Activated CD8-positive, alpha-beta memory T cell treated with anti-CD3 and anti-CD28 coated beads, Interleukin-2, amount 10 ng/mL, durations not matched to agents 7 days and 5 days (primary cell): ENCODE data around the gene THBS1. TPM values are rescaled to one million over a fixed set of nuclear protein-coding genes. Genes with fewer than 3 reads are reported as not detected.

Source experiments
- ATAC-seq: fragments of 150-1000 bp; cut with Tn5 transposase; one replicate; pipeline ENCODE4 v1.10.0; 2021; ENCODE audit warnings: moderate library complexity
- CTCF ChIA-PET: fragments of 350-600 bp; sonication (Branson Sonifier 250); formaldehyde crosslinking; loops from one replicate; lab custom pipeline; 2021; ENCODE audit warnings: antibody characterized with exemption; lab: Charles Lee
- DNase-seq: peaks from one replicate; pipeline ENCODE4 v3.0.0-alpha.2; 2020
- H3K27ac Mint-ChIP-seq: one replicate; pipeline ENCODE4 v1.8.0; 2021; ENCODE audit warnings: mild to moderate bottlenecking, mixed read lengths
- H3K27me3 Mint-ChIP-seq: one replicate; pipeline ENCODE4 v1.8.0; 2021; ENCODE audit warnings: mixed read lengths
- H3K36me3 Mint-ChIP-seq: one replicate; pipeline ENCODE4 v1.8.0; 2021; ENCODE audit warnings: mild to moderate bottlenecking, mixed read lengths
- H3K4me1 Mint-ChIP-seq: one replicate; pipeline ENCODE4 v1.8.0; 2021; ENCODE audit warnings: mixed read lengths
- H3K4me3 Mint-ChIP-seq: one replicate; pipeline ENCODE4 v1.8.0; 2021; ENCODE audit warnings: mild to moderate bottlenecking, moderate library complexity, mixed read lengths
- H3K9me3 Mint-ChIP-seq: one replicate; pipeline ENCODE4 v1.8.0; 2022; ENCODE audit warnings: low read depth, mixed read lengths
- total RNA-seq, 2 experiments: library from RNA; stranded (reverse); gene quantifications; one replicate each; pipeline ENCODE4 v1.2.3, GENCODE V29; 2021

The THBS1 gene
- total RNA-seq, 2 experiments from 2014 or later: 0.91 to 1.4 TPM

- H3K27ac Mint-ChIP-seq: no peak overlapping the region
- no peaks in the 10 kb centered on the region for H3K9me3 Mint-ChIP-seq
- peak overlapping the region; percentile 35 for H3K4me3 Mint-ChIP-seq
- H3K4me1 Mint-ChIP-seq: peaks cover 15% of the 10 kb centered on the region
- ATAC-seq (peak; percentile 95), DNase-seq (peak; percentile 90)
- no peaks in the 10 kb centered on the region for H3K36me3 Mint-ChIP-seq
- CTCF ChIA-PET: interaction anchor here (0.7 to 5.8 kb wide), 46 partner anchors 10 to 1140 kb away, joined by 3 to 85 read pairs (median 4); partner anchors contain the start of gene FSIP1
- H3K27me3 Mint-ChIP-seq: peaks cover 61% of the 10 kb centered on the region
Measured at GRCh38 chr15:39580117-39580484, 778 bp upstream of the THBS1 start.

- ATAC-seq: no peak
- H3K27ac Mint-ChIP-seq: no peak overlapping the region
- H3K9me3 Mint-ChIP-seq: no peaks in the 10 kb centered on the region
- peaks cover 21% of the 10 kb centered on the region for H3K4me1 Mint-ChIP-seq
- CTCF ChIA-PET: interaction anchor here (0.9 to 5.8 kb wide), 15 partner anchors 13 to 1141 kb away, joined by 3 to 85 read pairs (median 7); no protein-coding TSS in a partner anchor
- peak overlapping the region; percentile 18 for H3K4me3 Mint-ChIP-seq
- no peaks in the 10 kb centered on the region for H3K36me3 Mint-ChIP-seq
- DNase-seq: no peak
- H3K27me3 Mint-ChIP-seq: peaks cover 52% of the 10 kb centered on the region
Measured at GRCh38 chr15:39581242-39581792, 438 bp downstream of the THBS1 start.

GRCh38 chr15:39581793-39582285 is 960 bp downstream of the THBS1 start:
- no peak overlapping the region for H3K27ac Mint-ChIP-seq
- ATAC-seq (no peak), DNase-seq (no peak)
- peaks cover 48% of the 10 kb centered on the region for H3K27me3 Mint-ChIP-seq
- H3K4me3 Mint-ChIP-seq: peak overlapping the region; percentile 18
- no peaks in the 10 kb centered on the region for H3K9me3 Mint-ChIP-seq
- no peaks in the 10 kb centered on the region for H3K36me3 Mint-ChIP-seq
- peaks cover 21% of the 10 kb centered on the region for H3K4me1 Mint-ChIP-seq
- CTCF ChIA-PET: interaction anchor here (1.1 to 5.8 kb wide), 8 partner anchors 14 to 1142 kb away, joined by 3 to 85 read pairs (median 12); no protein-coding TSS in a partner anchor

GRCh38 chr15:39582286-39582976 is 1.6 kb downstream of the THBS1 start:
- Mint-ChIP-seq H3K27me3 (peaks cover 42% of the 10 kb centered on the region), H3K27ac (no peak overlapping the region), H3K4me1 (peaks cover 21% of the 10 kb centered on the region), H3K4me3 (no peak overlapping the region), H3K9me3 (no peaks in the 10 kb centered on the region), H3K36me3 (no peaks in the 10 kb centered on the region)
- no peak for ATAC-seq
- no peak for DNase-seq
- CTCF ChIA-PET: interaction anchor here (0.7 to 5.8 kb wide), 8 partner anchors 12 to 174 kb away, joined by 3 to 85 read pairs (median 3); no protein-coding TSS in a partner anchor

GRCh38 chr15:39582977-39583595 is 2.2 kb downstream of the THBS1 start:
- Mint-ChIP-seq H3K4me1 (peaks cover 21% of the 10 kb centered on the region), H3K27me3 (peaks cover 39% of the 10 kb centered on the region), H3K36me3 (no peaks in the 10 kb centered on the region), H3K27ac (no peak overlapping the region), H3K4me3 (no peak overlapping the region), H3K9me3 (no peaks in the 10 kb centered on the region)
- CTCF ChIA-PET: interaction anchor here (0.7 to 5.8 kb wide), 7 partner anchors 12 to 173 kb away, joined by 3 to 85 read pairs (median 3); no protein-coding TSS in a partner anchor
- DNase-seq (no peak), ATAC-seq (no peak)

- H3K4me3 Mint-ChIP-seq: no peak overlapping the region
- peak; percentile 56 for DNase-seq
- H3K36me3 Mint-ChIP-seq: no peaks in the 10 kb centered on the region
- no peaks in the 10 kb centered on the region for H3K9me3 Mint-ChIP-seq
- CTCF ChIA-PET: interaction anchor here (5.8 kb wide), 1 partner anchor 172 kb away, joined by 85 read pairs; no protein-coding TSS in a partner anchor
- no peak overlapping the region for H3K27ac Mint-ChIP-seq
- ATAC-seq: no peak
- peaks cover 21% of the 10 kb centered on the region for H3K4me1 Mint-ChIP-seq
- peaks cover 33% of the 10 kb centered on the region for H3K27me3 Mint-ChIP-seq
Measured at GRCh38 chr15:39583596-39584265, 2.9 kb downstream of the THBS1 start.

GRCh38 chr15:39584266-39584659 is 3.4 kb downstream of the THBS1 start:
- H3K9me3 Mint-ChIP-seq: no peaks in the 10 kb centered on the region
- DNase-seq (no peak), ATAC-seq (no peak)
- H3K27ac Mint-ChIP-seq: no peak overlapping the region
- no peaks in the 10 kb centered on the region for H3K36me3 Mint-ChIP-seq
- H3K27me3 Mint-ChIP-seq: peaks cover 27% of the 10 kb centered on the region
- CTCF ChIA-PET: interaction anchor here (5.8 kb wide), 1 partner anchor 172 kb away, joined by 85 read pairs; no protein-coding TSS in a partner anchor
- H3K4me3 Mint-ChIP-seq: no peak overlapping the region
- peaks cover 21% of the 10 kb centered on the region for H3K4me1 Mint-ChIP-seq

GRCh38 chr15:39584662-39585388 is 3.9 kb downstream of the THBS1 start:
- Mint-ChIP-seq H3K27ac (no peak overlapping the region), H3K27me3 (peaks cover 22% of the 10 kb centered on the region), H3K4me1 (peaks cover 18% of the 10 kb centered on the region), H3K4me3 (no peak overlapping the region), H3K9me3 (no peaks in the 10 kb centered on the region), H3K36me3 (no peaks in the 10 kb centered on the region)
- DNase-seq: no peak
- ATAC-seq: no peak
- CTCF ChIA-PET: interaction anchor here (5.8 kb wide), 1 partner anchor 171 kb away, joined by 85 read pairs; no protein-coding TSS in a partner anchor

GRCh38 chr15:39585389-39585841 is 4.5 kb downstream of the THBS1 start:
- Mint-ChIP-seq H3K9me3 (no peaks in the 10 kb centered on the region), H3K27me3 (peaks cover 19% of the 10 kb centered on the region), H3K4me1 (peaks cover 16% of the 10 kb centered on the region), H3K27ac (no peak overlapping the region), H3K36me3 (no peaks in the 10 kb centered on the region), H3K4me3 (no peak overlapping the region)
- no peak for ATAC-seq
- CTCF ChIA-PET: interaction anchor here (1.2 to 2.1 kb wide), 2 partner anchors 100 to 171 kb away, joined by 3 to 14 read pairs; no protein-coding TSS in a partner anchor
- DNase-seq: no peak

- Mint-ChIP-seq H3K27me3 (peaks cover 19% of the 10 kb centered on the region), H3K4me3 (no peak overlapping the region), H3K9me3 (no peaks in the 10 kb centered on the region), H3K4me1 (peaks cover 16% of the 10 kb centered on the region), H3K27ac (no peak overlapping the region), H3K36me3 (no peaks in the 10 kb centered on the region)
- CTCF ChIA-PET: interaction anchor here (0.8 to 2.1 kb wide), 3 partner anchors 100 to 188 kb away, joined by 3 to 14 read pairs (median 3); no protein-coding TSS in a partner anchor
- DNase-seq (no peak), ATAC-seq (no peak)
Measured at GRCh38 chr15:39585871-39586301, 5.0 kb downstream of the THBS1 start.

- H3K4me3 Mint-ChIP-seq: no peak overlapping the region
- CTCF ChIA-PET: interaction anchor here (0.6 to 2.1 kb wide), 5 partner anchors 39 to 187 kb away, joined by 3 to 14 read pairs (median 3); no protein-coding TSS in a partner anchor
- no peak overlapping the region for H3K27ac Mint-ChIP-seq
- DNase-seq: no peak
- ATAC-seq: no peak
- H3K9me3 Mint-ChIP-seq: no peaks in the 10 kb centered on the region
- peaks cover 15% of the 10 kb centered on the region for H3K27me3 Mint-ChIP-seq
- no peaks in the 10 kb centered on the region for H3K36me3 Mint-ChIP-seq
- H3K4me1 Mint-ChIP-seq: peaks cover 11% of the 10 kb centered on the region
Measured at GRCh38 chr15:39586387-39587095, 5.7 kb downstream of the THBS1 start.
